Neural cell (in vitro differentiated cells): ENCODE data around the gene TMEM245. TPM values are rescaled to one million over a fixed set of nuclear protein-coding genes. Genes with fewer than 3 reads are reported as not detected.

Source experiments
- H2AFZ ChIP-seq: fragments of 200-600, 300-800 bp; sonication (generic), shearing (Covaris generic); 2 replicates; pipeline ENCODE4 v1.6.0; 2014; ENCODE audit warnings: low read depth, mild to moderate bottlenecking, antibody characterized with exemption, low read length, moderate library complexity
- H3F3A ChIP-seq: fragments of 200-600 bp; shearing (Covaris generic); 2 replicates; pipeline ENCODE4 v1.6.1; 2016; ENCODE audit warnings: mild to moderate bottlenecking, moderate library complexity, mixed read lengths, antibody characterized with exemption, low read length; ENCODE audit not compliant: insufficient read depth, poor library complexity, severe bottlenecking
- H3K27ac ChIP-seq: fragments of 200-600, 300-800 bp; sonication (generic), shearing (Covaris generic); 2 replicates; pipeline ENCODE4 v1.5.1; 2014; ENCODE audit warnings: mild to moderate bottlenecking, low read length, moderate library complexity
- H3K27me3 ChIP-seq: fragments of 300-800, 200-600 bp; sonication (generic), shearing (Covaris generic); 2 replicates; pipeline ENCODE4 v1.6.0; 2014; ENCODE audit warnings: mild to moderate bottlenecking, low read depth, low read length, moderate library complexity; ENCODE audit not compliant: insufficient read depth
- H3K36me3 ChIP-seq: fragments of 300-800, 200-600 bp; sonication (generic), shearing (Covaris generic); 2 replicates; pipeline ENCODE4 v1.5.1; 2014; ENCODE audit warnings: mild to moderate bottlenecking, antibody characterized with exemption, low read length, moderate library complexity; ENCODE audit not compliant: insufficient read depth
- H3K4me2 ChIP-seq: fragments of 300-800, 200-600 bp; sonication (generic), shearing (Covaris generic); 2 replicates; pipeline ENCODE4 v1.6.0; 2014; ENCODE audit warnings: mild to moderate bottlenecking, low read length
- H3K4me3 ChIP-seq: fragments of 300-800, 200-600 bp; sonication (generic), shearing (Covaris generic); 2 replicates; pipeline ENCODE4 v1.5.1; 2014; ENCODE audit warnings: mild to moderate bottlenecking, low read length, moderate library complexity
- H3K79me2 ChIP-seq: fragments of 200-600 bp; shearing (Covaris generic); replicated peaks from 2 replicates; pipeline ENCODE4 v1.6.0; 2014; ENCODE audit warnings: mild to moderate bottlenecking, low read length, moderate library complexity; ENCODE audit not compliant: insufficient read depth
- H3K9ac ChIP-seq: fragments of 300-800, 200-600 bp; sonication (generic), shearing (Covaris generic); 2 replicates; pipeline ENCODE4 v1.6.1; 2016; ENCODE audit warnings: mild to moderate bottlenecking, low read length, mixed read lengths
- H3K9me2 ChIP-seq: fragments of 200-600 bp; shearing (Covaris generic); 2 replicates; pipeline ENCODE4 v1.6.1; 2016; ENCODE audit warnings: mild to moderate bottlenecking, low read length, mixed read lengths; ENCODE audit not compliant: insufficient read depth
- H3K9me3 ChIP-seq: fragments of 200-600, 300-800 bp; sonication (generic), shearing (Covaris generic); 2 replicates; pipeline ENCODE4 v1.6.1; 2016; ENCODE audit warnings: mild to moderate bottlenecking, mixed run types, low read length, moderate library complexity, mixed read lengths
- H4K20me1 ChIP-seq: fragments of 200-600 bp; shearing (Covaris generic); 2 replicates; pipeline ENCODE4 v1.6.1; 2016; ENCODE audit warnings: mild to moderate bottlenecking, mixed run types; ENCODE audit not compliant: insufficient read depth
- EP300 ChIP-seq: fragments of 450-650 bp; conservative IDR thresholded peaks from 2 replicates; pipeline ENCODE4 v1.6.1; 2014; ENCODE audit warnings: antibody characterized with exemption, mild to moderate bottlenecking, moderate library complexity; ENCODE audit not compliant: poor library complexity, severe bottlenecking
- EZH2 ChIP-seq: fragments of 200-600, 300-800 bp; shearing (Covaris generic), sonication (generic); IDR thresholded peaks from 2 replicates; pipeline ENCODE4 v1.6.1; 2014; ENCODE audit warnings: antibody characterized with exemption, low read length, borderline replicate concordance, mild to moderate bottlenecking; ENCODE audit not compliant: insufficient read depth, poor library complexity, severe bottlenecking
- MXI1 ChIP-seq: fragments of 450-650 bp; conservative IDR thresholded peaks from 2 replicates; pipeline ENCODE4 v1.6.1; 2014; ENCODE audit warnings: antibody characterized with exemption, mild to moderate bottlenecking; ENCODE audit not compliant: poor library complexity, severe bottlenecking
- POLR2AphosphoS5 ChIP-seq: IDR thresholded peaks from 2 replicates; pipeline ENCODE4 v1.6.1; 2012
- RAD21 ChIP-seq: fragments of 450-650 bp; conservative IDR thresholded peaks from 2 replicates; pipeline ENCODE4 v1.6.1; 2014; ENCODE audit warnings: antibody characterized with exemption, mild to moderate bottlenecking, moderate library complexity
- SMC3 ChIP-seq: fragments of 450-650 bp; conservative IDR thresholded peaks from 2 replicates; pipeline ENCODE4 v1.6.1; 2014; ENCODE audit warnings: antibody characterized with exemption, mild to moderate bottlenecking, moderate library complexity; ENCODE audit not compliant: poor library complexity
- TAF1 ChIP-seq: IDR thresholded peaks from 2 replicates; pipeline ENCODE4 v1.6.1; 2012; ENCODE audit warnings: low read depth
- polyA plus RNA-seq: library from polyadenylated mRNA; depleted of rRNA; stranded (reverse); fragments of >200 nt; gene quantifications from 2 replicates; pipeline ENCODE4 v1.2.3, GENCODE V29; 2014
- TF ChIP-seq, protein P1 (sequence below): IDR thresholded peaks from 2 replicates; pipeline ENCODE4 v1.6.1; 2012; ENCODE audit warnings: borderline replicate concordance
- TF ChIP-seq, protein P2 (sequence below): fragments of 450-650 bp; IDR thresholded peaks from 2 replicates; pipeline ENCODE4 v1.5.1; 2014; ENCODE audit warnings: antibody characterized with exemption, mild to moderate bottlenecking, moderate library complexity; ENCODE audit not compliant: poor library complexity, severe bottlenecking

The TMEM245 gene
- polyA plus RNA-seq, 1 donor from 2014 or later = 32.1 TPM

DNA sequence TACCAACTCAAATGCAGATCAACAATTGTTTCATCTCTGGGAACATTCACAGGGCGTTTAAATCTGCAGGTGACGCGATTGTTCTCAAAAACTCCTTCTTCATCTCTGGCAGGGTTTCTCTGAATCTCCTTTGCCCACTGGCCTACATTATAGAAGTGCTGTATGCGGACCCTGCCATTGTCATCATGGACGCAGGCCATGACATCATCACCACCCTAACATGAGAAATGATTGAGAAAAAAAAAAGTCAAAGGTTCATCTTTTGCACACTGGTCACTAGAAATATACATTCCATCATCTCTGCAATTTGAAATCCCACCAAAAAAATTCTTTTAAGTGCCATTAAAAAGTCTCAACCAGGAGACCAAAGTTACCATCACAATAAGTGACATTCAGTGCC, 21.6 kb upstream of the TMEM245 start:
- Histone ChIP-seq H3K79me2 (no peaks in the 10 kb centered on the region), H3F3A (no peaks in the 10 kb centered on the region), H3K27ac (no peak overlapping the region), H4K20me1 (no peaks in the 10 kb centered on the region), H3K36me3 (no peaks in the 10 kb centered on the region), H3K27me3 (no peaks in the 10 kb centered on the region), H3K4me2 (no peak overlapping the region), H3K4me3 (no peak overlapping the region), H3K9ac (no peak overlapping the region), H3K9me2 (no peaks in the 10 kb centered on the region), H2AFZ (no peak overlapping the region), H3K9me3 (no peaks in the 10 kb centered on the region)
- TF ChIP-seq RAD21 (no peak), TAF1 (no peak), EP300 (no peak), POLR2AphosphoS5 (no peak), EZH2 (no peak), SMC3 (no peak), MXI1 (no peak)
- TF ChIP-seq, protein P1, sequence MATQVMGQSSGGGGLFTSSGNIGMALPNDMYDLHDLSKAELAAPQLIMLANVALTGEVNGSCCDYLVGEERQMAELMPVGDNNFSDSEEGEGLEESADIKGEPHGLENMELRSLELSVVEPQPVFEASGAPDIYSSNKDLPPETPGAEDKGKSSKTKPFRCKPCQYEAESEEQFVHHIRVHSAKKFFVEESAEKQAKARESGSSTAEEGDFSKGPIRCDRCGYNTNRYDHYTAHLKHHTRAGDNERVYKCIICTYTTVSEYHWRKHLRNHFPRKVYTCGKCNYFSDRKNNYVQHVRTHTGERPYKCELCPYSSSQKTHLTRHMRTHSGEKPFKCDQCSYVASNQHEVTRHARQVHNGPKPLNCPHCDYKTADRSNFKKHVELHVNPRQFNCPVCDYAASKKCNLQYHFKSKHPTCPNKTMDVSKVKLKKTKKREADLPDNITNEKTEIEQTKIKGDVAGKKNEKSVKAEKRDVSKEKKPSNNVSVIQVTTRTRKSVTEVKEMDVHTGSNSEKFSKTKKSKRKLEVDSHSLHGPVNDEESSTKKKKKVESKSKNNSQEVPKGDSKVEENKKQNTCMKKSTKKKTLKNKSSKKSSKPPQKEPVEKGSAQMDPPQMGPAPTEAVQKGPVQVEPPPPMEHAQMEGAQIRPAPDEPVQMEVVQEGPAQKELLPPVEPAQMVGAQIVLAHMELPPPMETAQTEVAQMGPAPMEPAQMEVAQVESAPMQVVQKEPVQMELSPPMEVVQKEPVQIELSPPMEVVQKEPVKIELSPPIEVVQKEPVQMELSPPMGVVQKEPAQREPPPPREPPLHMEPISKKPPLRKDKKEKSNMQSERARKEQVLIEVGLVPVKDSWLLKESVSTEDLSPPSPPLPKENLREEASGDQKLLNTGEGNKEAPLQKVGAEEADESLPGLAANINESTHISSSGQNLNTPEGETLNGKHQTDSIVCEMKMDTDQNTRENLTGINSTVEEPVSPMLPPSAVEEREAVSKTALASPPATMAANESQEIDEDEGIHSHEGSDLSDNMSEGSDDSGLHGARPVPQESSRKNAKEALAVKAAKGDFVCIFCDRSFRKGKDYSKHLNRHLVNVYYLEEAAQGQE = no peak
- TF ChIP-seq, protein P2, sequence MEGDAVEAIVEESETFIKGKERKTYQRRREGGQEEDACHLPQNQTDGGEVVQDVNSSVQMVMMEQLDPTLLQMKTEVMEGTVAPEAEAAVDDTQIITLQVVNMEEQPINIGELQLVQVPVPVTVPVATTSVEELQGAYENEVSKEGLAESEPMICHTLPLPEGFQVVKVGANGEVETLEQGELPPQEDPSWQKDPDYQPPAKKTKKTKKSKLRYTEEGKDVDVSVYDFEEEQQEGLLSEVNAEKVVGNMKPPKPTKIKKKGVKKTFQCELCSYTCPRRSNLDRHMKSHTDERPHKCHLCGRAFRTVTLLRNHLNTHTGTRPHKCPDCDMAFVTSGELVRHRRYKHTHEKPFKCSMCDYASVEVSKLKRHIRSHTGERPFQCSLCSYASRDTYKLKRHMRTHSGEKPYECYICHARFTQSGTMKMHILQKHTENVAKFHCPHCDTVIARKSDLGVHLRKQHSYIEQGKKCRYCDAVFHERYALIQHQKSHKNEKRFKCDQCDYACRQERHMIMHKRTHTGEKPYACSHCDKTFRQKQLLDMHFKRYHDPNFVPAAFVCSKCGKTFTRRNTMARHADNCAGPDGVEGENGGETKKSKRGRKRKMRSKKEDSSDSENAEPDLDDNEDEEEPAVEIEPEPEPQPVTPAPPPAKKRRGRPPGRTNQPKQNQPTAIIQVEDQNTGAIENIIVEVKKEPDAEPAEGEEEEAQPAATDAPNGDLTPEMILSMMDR = no peak

DNA sequence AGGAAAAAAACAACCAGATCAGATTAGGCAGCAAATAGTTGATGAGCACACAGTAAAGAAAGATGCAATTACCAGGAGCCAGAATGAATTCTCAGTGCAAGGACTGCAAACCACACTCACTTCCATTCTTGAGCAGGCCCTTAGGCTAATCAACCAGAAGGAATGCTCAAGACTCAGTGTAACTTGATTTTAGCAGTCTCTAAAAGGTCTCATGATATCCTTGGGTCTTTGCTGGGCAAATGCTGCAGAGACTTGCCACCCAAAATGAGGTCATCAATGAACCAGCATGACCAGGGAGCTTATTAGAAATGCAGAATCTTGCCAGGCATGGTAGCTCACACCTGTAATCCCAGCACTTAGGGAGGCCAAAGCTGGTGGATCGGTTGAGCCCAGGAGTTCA, 20.1 kb upstream of the TMEM245 start:
- Histone ChIP-seq H3K27ac (no peak overlapping the region), H3K79me2 (no peaks in the 10 kb centered on the region), H3K36me3 (no peaks in the 10 kb centered on the region), H3K9me2 (no peaks in the 10 kb centered on the region), H3K4me2 (no peak overlapping the region), H3K9ac (no peak overlapping the region), H4K20me1 (no peaks in the 10 kb centered on the region), H3K9me3 (no peaks in the 10 kb centered on the region), H3K27me3 (no peaks in the 10 kb centered on the region), H2AFZ (no peak overlapping the region), H3F3A (no peaks in the 10 kb centered on the region), H3K4me3 (no peak overlapping the region)
- no peak for TF ChIP-seq EP300
- no peak for TF ChIP-seq EZH2
- TF ChIP-seq, protein P1 = no peak
- no peak for TF ChIP-seq SMC3
- no peak for TF ChIP-seq MXI1
- TF ChIP-seq, protein P2 = no peak
